Measurements from ENCODE around the gene KLHL22. TPM values are rescaled to one million over a fixed set of nuclear protein-coding genes. Genes with fewer than 3 reads are reported as not detected.
A peak's percentile ranks its signal among the peaks of the same experiment; 100 is the strongest.
"Not testable (repeated sequence)": the region's sequence is repeated elsewhere in the genome, so short reads cannot be mapped to it uniquely, and the experiment has no call there.

Gene KLHL22
- total RNA-seq, 1 donor from 2014 or later, result 21.9 TPM

DNA sequence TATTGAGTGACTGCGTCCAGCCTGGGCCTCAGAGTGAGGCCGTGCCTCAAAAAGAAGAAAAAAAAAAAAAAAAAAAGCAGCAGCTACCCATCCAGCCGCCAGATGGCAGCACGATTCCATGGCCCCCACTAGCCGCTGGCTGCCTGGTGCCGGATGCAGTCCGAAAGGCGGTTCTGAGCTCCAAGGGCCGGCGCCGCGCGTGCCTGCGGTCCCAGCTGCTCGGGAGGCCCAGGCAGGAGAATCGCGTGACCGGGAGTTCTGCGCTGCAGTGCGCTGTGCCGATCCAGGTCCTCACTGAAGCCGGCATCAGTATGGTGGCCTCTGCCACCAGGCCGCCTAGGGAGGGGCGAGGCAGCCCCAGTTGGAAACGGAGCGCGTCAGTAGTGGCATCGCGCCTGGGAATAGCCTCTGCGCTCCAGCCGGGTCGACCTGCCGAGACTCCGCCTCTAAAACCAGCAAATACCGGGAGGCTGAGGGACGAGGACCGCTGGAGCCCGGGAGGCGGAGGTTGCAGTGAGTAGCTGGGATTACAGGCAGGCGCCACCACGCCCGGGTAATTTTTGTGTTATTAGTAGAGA, 77.3 kb downstream of the KLHL22 start:
- Mint-ChIP-seq H3K9me3 (no peaks in the 10 kb centered on the region), H3K36me3 (ENCODE audit: low read depth) (no peaks in the 10 kb centered on the region), H3K4me1 (ENCODE audit: low read depth) (no peaks in the 10 kb centered on the region), H3K4me3 (no peak overlapping the region), H3K27ac (no peak overlapping the region), H3K27me3 (ENCODE audit: insufficient read depth) (peaks cover 12% of the 10 kb centered on the region)
- intact Hi-C loops (cut with micrococcal nuclease), result loop anchor here (1.0 to 2.0 kb wide), 6 partner anchors 38 to 323 kb away; no protein-coding TSS in a partner anchor
- peak; percentile 58 for DNase-seq (ENCODE audit: low spot score)

DNA sequence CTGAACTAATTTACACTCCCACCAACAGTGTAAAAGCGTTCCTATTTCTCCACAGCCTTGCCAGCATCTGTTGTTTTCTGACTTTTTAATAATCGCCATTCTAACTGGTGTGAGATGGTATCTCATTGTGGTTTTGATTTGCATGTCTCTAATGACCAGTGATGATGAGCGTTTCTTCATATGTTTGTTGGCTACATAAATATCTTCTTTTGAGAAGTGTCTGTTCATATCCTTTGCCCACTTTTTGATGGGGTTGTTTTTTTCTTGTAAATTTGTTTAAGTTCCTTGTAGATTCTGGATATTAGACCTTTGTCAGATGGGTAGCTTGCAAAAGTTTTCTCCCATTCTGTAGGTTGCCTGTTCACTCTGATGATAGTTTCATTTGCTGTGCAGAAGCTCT, 79.9 kb downstream of the KLHL22 start:
- H3K4me3 Mint-ChIP-seq; H3K4me1 Mint-ChIP-seq (ENCODE audit: low read depth); H3K36me3 Mint-ChIP-seq (ENCODE audit: low read depth); H3K27ac Mint-ChIP-seq; intact Hi-C loops (cut with micrococcal nuclease); H3K9me3 Mint-ChIP-seq; DNase-seq (ENCODE audit: low spot score): not testable (repeated sequence)
- H3K27me3 Mint-ChIP-seq (ENCODE audit: insufficient read depth), result peaks cover 12% of the 10 kb centered on the region

DNA sequence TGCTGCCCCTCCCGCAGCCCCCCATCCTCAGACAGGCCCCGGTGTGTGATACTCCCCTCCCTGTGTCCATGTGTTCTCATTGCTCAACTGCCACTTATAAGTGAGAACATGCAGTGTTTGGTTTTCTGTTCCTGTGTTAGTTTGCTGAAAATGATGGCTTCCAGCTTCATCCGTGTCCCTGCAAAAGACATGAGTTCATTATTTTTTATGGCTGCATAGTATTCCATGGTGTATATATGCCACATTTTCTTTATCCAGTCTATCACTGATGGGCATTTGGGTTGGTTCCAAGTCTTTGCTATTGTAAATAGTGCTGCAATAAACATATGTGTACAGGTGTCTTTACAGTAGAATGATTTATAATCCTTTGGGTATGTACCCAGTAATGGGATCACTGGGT, 80.4 kb downstream of the KLHL22 start:
- H3K4me3 Mint-ChIP-seq; H3K4me1 Mint-ChIP-seq (ENCODE audit: low read depth); DNase-seq (ENCODE audit: low spot score); H3K9me3 Mint-ChIP-seq; H3K27ac Mint-ChIP-seq; intact Hi-C loops (cut with micrococcal nuclease); H3K36me3 Mint-ChIP-seq (ENCODE audit: low read depth): not testable (repeated sequence)
- H3K27me3 Mint-ChIP-seq (ENCODE audit: insufficient read depth), result peaks cover 12% of the 10 kb centered on the region

DNA sequence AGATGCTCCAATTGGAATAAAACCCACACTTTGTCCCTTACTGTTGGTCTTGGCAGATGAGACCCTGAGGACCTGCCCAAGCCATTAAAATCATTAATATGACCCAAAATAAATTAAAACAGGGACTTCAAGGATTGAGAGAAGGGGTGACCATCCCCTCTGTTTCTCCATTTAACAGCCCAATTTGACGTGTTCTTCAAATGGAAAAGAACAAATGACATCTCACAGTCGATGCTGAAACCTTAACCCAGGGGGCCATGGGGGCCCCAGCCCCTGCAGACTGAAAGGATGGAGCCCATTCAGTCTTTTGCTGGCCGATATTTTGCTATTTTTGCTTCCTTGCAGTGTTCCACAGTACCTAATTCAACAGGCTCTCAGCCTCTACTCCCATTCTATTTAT, 81.1 kb downstream of the KLHL22 start:
- Mint-ChIP-seq H3K4me3 (no peak overlapping the region), H3K27ac (no peak overlapping the region), H3K36me3 (ENCODE audit: low read depth) (no peaks in the 10 kb centered on the region), H3K27me3 (ENCODE audit: insufficient read depth) (peaks cover 10% of the 10 kb centered on the region), H3K4me1 (ENCODE audit: low read depth) (no peaks in the 10 kb centered on the region), H3K9me3 (no peaks in the 10 kb centered on the region)
- intact Hi-C loops (cut with micrococcal nuclease), result no loop called here
- DNase-seq (ENCODE audit: low spot score), result no peak

DNA sequence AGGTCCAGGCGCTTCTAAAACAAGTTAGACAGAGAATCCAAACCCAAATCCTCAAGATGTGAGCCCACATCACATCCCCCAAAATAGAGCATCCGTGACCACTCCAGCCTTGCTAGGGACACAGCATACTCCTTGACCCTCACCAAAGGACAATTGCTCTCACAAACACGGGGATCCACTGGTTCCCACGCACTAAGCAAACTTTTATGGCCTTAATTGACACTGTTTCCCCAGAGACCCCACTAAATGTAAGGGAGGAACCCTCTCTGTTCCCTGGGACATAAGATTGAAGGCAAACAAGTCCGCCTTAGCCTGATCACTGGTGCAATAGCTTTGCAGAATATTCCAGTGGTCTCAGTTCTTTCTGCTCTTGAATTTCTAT, 81.5 kb downstream of the KLHL22 start:
- Mint-ChIP-seq H3K27ac (no peak overlapping the region), H3K4me3 (no peak overlapping the region), H3K27me3 (ENCODE audit: insufficient read depth) (peaks cover 9% of the 10 kb centered on the region), H3K9me3 (no peaks in the 10 kb centered on the region), H3K36me3 (ENCODE audit: low read depth) (no peaks in the 10 kb centered on the region), H3K4me1 (ENCODE audit: low read depth) (no peaks in the 10 kb centered on the region)
- intact Hi-C loops (cut with micrococcal nuclease), result no loop called here
- DNase-seq (ENCODE audit: low spot score), result no peak

DNA sequence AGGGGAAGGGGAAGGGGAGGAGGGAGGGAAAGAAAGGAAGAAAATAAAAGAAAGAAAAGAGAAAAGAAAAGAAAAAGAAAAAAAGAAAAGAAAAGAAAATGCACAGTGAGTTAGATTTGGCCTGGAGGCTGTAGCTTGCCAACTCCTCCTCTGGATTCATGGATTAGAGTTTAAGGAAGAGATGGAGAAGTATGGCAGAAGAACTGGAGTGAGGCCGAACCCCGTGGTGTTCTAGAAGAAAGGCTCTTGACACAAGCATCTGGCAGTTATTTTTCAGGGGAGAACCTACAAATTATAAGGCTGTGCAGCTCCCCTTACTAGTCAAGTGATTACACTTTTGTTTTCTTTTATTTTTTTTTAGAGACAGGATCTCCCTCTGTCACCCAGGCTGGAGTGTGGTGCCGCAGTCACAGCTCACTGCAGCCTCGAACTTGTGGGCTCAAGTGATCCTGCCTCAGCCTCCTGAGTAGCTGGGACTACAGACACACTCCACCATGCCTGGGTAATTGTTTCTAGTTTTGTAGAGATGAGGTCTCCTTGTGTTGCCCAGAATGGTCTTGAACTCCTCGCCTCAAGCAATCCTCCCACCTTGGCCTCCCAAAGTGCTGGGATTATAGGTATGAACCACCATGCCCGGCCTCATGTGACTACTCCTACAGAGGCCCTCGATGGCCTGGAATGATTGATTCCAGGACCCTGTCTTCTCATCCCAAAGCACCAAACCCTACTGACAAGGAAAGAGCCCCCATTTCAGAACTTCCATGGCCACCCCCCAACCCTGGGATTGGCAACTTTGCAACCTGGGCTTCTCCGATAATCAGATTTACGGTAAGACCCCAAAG, 82.2 kb downstream of the KLHL22 start:
- no peak for DNase-seq (ENCODE audit: low spot score)
- Mint-ChIP-seq H3K27ac (no peak overlapping the region), H3K4me3 (no peak overlapping the region), H3K4me1 (ENCODE audit: low read depth) (no peaks in the 10 kb centered on the region), H3K9me3 (no peaks in the 10 kb centered on the region), H3K36me3 (ENCODE audit: low read depth) (no peaks in the 10 kb centered on the region), H3K27me3 (ENCODE audit: insufficient read depth) (peaks cover 9% of the 10 kb centered on the region)
- intact Hi-C loops (cut with micrococcal nuclease), result no loop called here

DNA sequence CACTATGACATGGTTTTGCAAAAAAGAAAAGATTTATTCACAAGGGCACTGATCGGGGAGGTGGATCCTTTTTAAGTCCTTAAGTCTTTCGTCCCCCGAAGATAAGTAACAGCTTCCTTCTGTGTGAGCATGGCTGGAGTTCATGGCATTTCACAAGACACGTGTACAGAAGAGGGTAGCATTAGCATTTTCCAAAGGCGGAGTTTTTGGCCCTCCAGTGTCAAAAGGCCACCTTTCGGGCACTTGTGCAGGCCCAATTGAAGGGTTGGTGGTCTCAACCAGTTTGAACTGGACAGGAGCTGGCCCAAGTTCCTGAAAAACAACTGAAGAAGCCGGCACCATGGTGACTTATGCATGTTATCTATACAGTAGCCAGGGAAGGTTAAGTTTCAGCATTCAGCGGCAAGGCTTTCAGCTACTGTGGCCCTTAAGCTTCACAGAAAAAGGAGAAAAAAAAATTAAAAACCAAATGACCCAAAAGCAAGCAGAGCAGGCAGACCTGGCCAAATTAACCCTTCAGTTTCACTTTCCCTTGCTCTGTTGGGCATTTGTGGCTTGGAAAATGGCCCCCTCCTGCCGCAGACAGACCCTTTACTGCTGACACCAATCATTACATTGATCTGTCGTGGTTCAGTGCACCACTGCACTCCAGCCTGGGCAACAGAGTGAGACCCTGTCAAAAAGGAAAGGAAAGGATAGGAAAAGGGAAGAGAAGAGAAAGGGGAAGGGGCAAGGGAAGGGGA, 83.0 kb downstream of the KLHL22 start:
- Mint-ChIP-seq H3K27me3 (ENCODE audit: insufficient read depth) (peaks cover 9% of the 10 kb centered on the region), H3K4me1 (ENCODE audit: low read depth) (no peaks in the 10 kb centered on the region), H3K36me3 (ENCODE audit: low read depth) (no peaks in the 10 kb centered on the region), H3K4me3 (no peak overlapping the region), H3K27ac (no peak overlapping the region), H3K9me3 (no peaks in the 10 kb centered on the region)
- no peak for DNase-seq (ENCODE audit: low spot score)
- intact Hi-C loops (cut with micrococcal nuclease), result no loop called here

DNA sequence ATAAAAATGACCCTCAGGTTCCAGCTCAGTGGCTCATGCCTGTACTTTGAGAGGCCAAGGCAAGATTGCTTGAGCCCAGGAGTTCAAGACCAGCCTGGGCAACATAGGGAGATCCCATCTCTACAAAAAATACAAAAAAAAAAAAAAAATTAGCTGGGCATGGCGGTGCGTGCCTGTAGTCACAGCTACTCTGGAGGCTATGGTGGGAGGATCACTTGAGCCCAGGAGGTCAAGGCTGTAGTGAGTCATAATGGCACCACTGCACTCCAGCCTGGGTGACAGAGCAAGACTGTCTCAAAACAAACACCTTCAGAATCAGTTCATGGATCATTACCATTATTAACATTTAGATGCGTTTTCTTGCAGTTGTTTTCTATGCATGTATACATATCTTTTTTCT, 86.2 kb downstream of the KLHL22 start:
- H3K27me3 Mint-ChIP-seq (ENCODE audit: insufficient read depth); H3K4me3 Mint-ChIP-seq; H3K9me3 Mint-ChIP-seq; H3K27ac Mint-ChIP-seq; H3K36me3 Mint-ChIP-seq (ENCODE audit: low read depth); intact Hi-C loops (cut with micrococcal nuclease); H3K4me1 Mint-ChIP-seq (ENCODE audit: low read depth); DNase-seq (ENCODE audit: low spot score): not testable (repeated sequence)

DNA sequence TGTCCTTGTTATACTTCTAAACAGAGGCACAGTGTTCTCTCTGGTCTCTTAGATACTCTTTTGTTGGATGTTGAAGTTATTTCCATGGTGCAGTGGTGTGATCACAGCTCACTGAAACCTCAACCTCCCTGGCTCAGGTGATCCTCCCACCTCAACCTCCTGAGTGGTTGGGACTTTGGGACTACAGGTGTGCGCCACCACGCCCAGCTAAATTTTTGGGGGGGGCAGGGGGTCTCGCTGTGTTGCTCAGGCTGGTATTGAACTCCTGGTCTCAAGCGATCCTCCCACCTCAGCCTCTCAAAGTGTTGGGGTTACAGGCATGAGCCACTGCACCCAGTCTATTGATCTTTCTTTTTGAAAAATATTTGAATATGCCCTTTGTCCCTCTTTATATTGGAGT, 86.7 kb downstream of the KLHL22 start:
- DNase-seq (ENCODE audit: low spot score), result no peak
- Mint-ChIP-seq H3K4me3 (no peak overlapping the region), H3K27ac (no peak overlapping the region), H3K4me1 (ENCODE audit: low read depth) (peaks cover 2% of the 10 kb centered on the region), H3K9me3 (no peaks in the 10 kb centered on the region), H3K27me3 (ENCODE audit: insufficient read depth) (peaks cover under 1% of the 10 kb centered on the region), H3K36me3 (ENCODE audit: low read depth) (peaks cover 5% of the 10 kb centered on the region)
- intact Hi-C loops (cut with micrococcal nuclease), result no loop called here

DNA sequence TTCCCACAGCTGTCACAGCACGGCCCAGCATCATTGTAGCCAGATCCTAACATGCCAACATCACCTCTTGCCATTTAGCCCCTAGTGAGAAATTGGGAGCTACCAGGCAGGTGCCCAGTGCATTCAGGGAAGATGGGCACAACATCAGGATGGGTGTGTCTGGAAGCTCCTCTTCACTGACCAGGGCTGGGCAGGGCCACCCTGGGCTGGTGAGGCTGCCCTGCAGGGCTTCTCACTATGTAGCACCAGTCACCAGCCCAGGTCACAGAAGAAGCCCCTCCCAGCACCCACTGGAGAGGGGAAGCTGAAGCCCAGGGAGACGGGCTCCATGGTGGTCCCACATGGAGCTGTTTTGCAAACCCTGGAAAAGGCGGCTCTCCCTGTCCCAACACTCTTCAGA, 87.8 kb downstream of the KLHL22 start:
- Mint-ChIP-seq H3K36me3 (ENCODE audit: low read depth) (peaks cover 8% of the 10 kb centered on the region), H3K4me1 (ENCODE audit: low read depth) (peaks cover 12% of the 10 kb centered on the region), H3K27me3 (ENCODE audit: insufficient read depth) (no peaks in the 10 kb centered on the region), H3K4me3 (no peak overlapping the region), H3K27ac (no peak overlapping the region), H3K9me3 (no peaks in the 10 kb centered on the region)
- no peak for DNase-seq (ENCODE audit: low spot score)
- intact Hi-C loops (cut with micrococcal nuclease), result no loop called here

DNA sequence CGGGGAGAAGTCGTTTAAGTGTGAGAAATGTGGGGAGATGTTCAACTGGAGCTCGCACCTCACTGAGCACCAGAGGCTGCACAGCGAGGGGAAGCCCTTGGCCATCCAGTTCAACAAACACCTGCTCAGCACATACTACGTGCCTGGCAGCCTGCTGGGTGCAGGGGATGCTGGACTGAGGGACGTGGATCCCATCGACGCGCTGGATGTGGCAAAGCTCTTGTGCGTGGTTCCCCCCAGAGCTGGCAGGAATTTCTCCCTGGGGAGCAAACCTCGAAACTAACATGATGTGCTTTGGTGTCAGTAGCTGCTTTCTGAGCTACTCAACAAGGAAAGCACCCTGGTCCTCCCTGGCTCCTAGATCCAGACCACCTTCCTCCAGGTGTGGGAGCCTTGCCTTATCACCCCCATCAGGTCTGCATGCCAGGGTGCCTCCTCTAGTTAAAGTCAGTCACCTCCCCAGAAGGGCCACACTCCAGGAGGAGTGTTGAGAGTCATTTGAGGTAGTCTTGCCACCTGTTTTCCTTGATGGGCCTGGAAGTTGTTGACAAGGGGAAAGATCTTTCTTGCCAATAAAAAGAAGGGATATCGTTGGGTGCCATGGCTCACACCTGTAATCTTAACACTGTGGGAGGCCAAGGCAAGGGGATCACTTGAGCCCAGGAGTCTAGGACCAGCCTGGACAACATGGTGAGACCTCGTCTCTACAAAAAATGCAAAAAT, 88.7 kb downstream of the KLHL22 start:
- no peak overlapping the region for H3K4me3 Mint-ChIP-seq
- intact Hi-C loops (cut with micrococcal nuclease), result no loop called here
- H3K9me3 Mint-ChIP-seq, result no peaks in the 10 kb centered on the region
- no peak overlapping the region for H3K27ac Mint-ChIP-seq
- H3K36me3 Mint-ChIP-seq (ENCODE audit: low read depth), result peaks cover 8% of the 10 kb centered on the region
- no peaks in the 10 kb centered on the region for H3K27me3 Mint-ChIP-seq (ENCODE audit: insufficient read depth)
- peaks cover 12% of the 10 kb centered on the region for H3K4me1 Mint-ChIP-seq (ENCODE audit: low read depth)
- DNase-seq (ENCODE audit: low spot score), result no peak

DNA sequence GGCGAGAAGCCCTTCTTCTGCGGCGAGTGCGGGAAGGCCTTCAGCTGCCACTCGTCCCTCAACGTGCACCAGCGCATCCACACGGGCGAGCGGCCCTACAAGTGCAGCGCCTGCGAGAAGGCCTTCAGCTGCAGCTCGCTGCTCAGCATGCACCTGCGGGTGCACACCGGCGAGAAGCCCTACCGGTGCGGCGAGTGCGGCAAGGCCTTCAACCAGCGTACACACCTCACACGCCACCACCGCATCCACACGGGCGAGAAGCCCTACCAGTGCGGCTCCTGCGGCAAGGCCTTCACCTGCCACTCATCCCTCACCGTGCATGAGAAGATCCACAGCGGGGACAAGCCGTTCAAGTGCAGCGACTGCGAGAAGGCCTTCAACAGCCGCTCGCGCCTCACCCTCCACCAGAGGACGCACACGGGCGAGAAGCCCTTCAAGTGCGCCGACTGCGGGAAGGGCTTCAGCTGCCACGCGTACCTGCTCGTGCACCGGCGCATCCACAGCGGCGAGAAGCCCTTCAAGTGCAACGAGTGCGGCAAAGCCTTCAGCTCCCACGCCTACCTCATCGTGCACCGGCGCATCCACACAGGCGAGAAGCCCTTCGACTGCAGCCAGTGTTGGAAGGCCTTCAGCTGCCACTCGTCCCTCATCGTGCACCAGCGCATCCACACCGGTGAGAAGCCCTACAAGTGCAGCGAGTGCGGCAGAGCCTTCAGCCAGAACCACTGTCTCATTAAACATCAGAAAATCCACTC, 89.5 kb downstream of the KLHL22 start:
- H3K4me1 Mint-ChIP-seq (ENCODE audit: low read depth), result peaks cover 12% of the 10 kb centered on the region
- H3K27me3 Mint-ChIP-seq (ENCODE audit: insufficient read depth), result no peaks in the 10 kb centered on the region
- no peaks in the 10 kb centered on the region for H3K9me3 Mint-ChIP-seq
- intact Hi-C loops (cut with micrococcal nuclease), result no loop called here
- H3K36me3 Mint-ChIP-seq (ENCODE audit: low read depth), result peaks cover 8% of the 10 kb centered on the region
- H3K27ac Mint-ChIP-seq, result no peak overlapping the region
- DNase-seq (ENCODE audit: low spot score), result no peak
- no peak overlapping the region for H3K4me3 Mint-ChIP-seq
